Colon (tissue), 2 donors: Measurements from ENCODE around the gene TGFBR2.
A peak's percentile ranks its signal among the peaks of the same experiment; 100 is the strongest.

ENCODE experiments used
- FAIRE-seq: peaks from 2 replicates; lab custom pipeline; 2012; peaks lifted over from hg19 to GRCh38; lab: Jason Lieb, UNC
- donor health status: control.
- donor health status: control.

The TGFBR2 gene

GRCh38 chr3:30693470-30694120, 87.2 kb downstream of the TGFBR2 start:
- FAIRE-seq, result peak; percentile 75

- no peak for FAIRE-seq
These were observed 87.7 kb downstream of the TGFBR2 start for GRCh38 chr3:30694148-30694547.

GRCh38 chr3:30694668-30695067, 88.3 kb downstream of the TGFBR2 start:
- no peak for FAIRE-seq

- FAIRE-seq, result no peak
These were observed 89.1 kb downstream of the TGFBR2 start for GRCh38 chr3:30695302-30696061.

GRCh38 chr3:30696403-30696819, 90.0 kb downstream of the TGFBR2 start:
- FAIRE-seq, result no peak

GRCh38 chr3:30696896-30697295, 90.5 kb downstream of the TGFBR2 start:
- FAIRE-seq, result no peak

- no peak for FAIRE-seq
These were observed 92.1 kb downstream of the TGFBR2 start for GRCh38 chr3:30698549-30698948.

- no peak for FAIRE-seq
These were observed 93.5 kb downstream of the TGFBR2 start for GRCh38 chr3:30699927-30700326.

GRCh38 chr3:30700702-30701321, 94.4 kb downstream of the TGFBR2 start:
- FAIRE-seq, result no peak

GRCh38 chr3:30702038-30702827, 95.8 kb downstream of the TGFBR2 start:
- FAIRE-seq, result no peak

GRCh38 chr3:30702828-30703397, 96.5 kb downstream of the TGFBR2 start:
- no peak for FAIRE-seq

- FAIRE-seq, result no peak
These were observed 98.8 kb downstream of the TGFBR2 start for GRCh38 chr3:30704931-30705890.

- FAIRE-seq, result peak; percentile 75
These were observed 101.4 kb downstream of the TGFBR2 start for GRCh38 chr3:30707825-30708224.

GRCh38 chr3:30708472-30708871, 102.1 kb downstream of the TGFBR2 start:
- FAIRE-seq, result no peak

GRCh38 chr3:30710017-30710416, 103.6 kb downstream of the TGFBR2 start:
- FAIRE-seq, result no peak

- peak; percentile 57 for FAIRE-seq
These were observed 104.8 kb downstream of the TGFBR2 start for GRCh38 chr3:30711151-30711550.

GRCh38 chr3:30711867-30712266, 105.5 kb downstream of the TGFBR2 start:
- FAIRE-seq, result no peak

- no peak for FAIRE-seq
These were observed 106.6 kb downstream of the TGFBR2 start for GRCh38 chr3:30712991-30713390.

GRCh38 chr3:30713885-30714503, 107.6 kb downstream of the TGFBR2 start:
- no peak for FAIRE-seq

GRCh38 chr3:30719536-30719935, 113.1 kb downstream of the TGFBR2 start:
- FAIRE-seq, result no peak
